C4-2B (cell line): ENCODE data around the gene GTF2IRD1.

ENCODE experiments used
- H3K27ac ChIP-seq: fragments of 450-650 bp; 2 replicates; pipeline ENCODE4 v1.5.1; 2017
- ZFX ChIP-seq: fragments of 450-650 bp; IDR thresholded peaks from 2 replicates; pipeline ENCODE4 v1.6.1; 2017
- TF ChIP-seq, protein P1 (sequence below): fragments of 450-650 bp; conservative IDR thresholded peaks from 2 replicates; pipeline ENCODE4 v1.5.1; 2017; ENCODE audit warnings: mild to moderate bottlenecking

Gene GTF2IRD1

DNA sequence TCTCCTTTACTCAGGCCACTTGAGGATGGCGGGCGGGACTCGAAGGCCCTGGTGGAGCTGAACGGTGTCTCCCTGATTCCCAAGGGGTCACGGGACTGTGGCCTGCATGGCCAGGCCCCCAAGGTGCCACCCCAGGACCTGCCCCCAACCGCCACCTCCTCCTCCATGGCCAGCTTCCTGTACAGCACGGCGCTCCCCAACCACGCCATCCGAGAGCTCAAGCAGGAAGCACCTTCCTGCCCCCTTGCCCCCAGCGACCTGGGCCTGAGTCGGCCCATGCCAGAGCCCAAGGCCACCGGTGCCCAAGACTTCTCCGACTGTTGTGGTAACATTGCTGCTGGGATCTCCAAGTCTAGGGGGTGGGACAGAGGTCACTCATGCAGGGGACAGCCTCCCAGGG lies 65.7 kb downstream of the GTF2IRD1 start:
- no peak overlapping the region for H3K27ac ChIP-seq
- TF ChIP-seq, protein P1, sequence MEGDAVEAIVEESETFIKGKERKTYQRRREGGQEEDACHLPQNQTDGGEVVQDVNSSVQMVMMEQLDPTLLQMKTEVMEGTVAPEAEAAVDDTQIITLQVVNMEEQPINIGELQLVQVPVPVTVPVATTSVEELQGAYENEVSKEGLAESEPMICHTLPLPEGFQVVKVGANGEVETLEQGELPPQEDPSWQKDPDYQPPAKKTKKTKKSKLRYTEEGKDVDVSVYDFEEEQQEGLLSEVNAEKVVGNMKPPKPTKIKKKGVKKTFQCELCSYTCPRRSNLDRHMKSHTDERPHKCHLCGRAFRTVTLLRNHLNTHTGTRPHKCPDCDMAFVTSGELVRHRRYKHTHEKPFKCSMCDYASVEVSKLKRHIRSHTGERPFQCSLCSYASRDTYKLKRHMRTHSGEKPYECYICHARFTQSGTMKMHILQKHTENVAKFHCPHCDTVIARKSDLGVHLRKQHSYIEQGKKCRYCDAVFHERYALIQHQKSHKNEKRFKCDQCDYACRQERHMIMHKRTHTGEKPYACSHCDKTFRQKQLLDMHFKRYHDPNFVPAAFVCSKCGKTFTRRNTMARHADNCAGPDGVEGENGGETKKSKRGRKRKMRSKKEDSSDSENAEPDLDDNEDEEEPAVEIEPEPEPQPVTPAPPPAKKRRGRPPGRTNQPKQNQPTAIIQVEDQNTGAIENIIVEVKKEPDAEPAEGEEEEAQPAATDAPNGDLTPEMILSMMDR = no peak
- TF ChIP-seq ZFX = no peak

DNA sequence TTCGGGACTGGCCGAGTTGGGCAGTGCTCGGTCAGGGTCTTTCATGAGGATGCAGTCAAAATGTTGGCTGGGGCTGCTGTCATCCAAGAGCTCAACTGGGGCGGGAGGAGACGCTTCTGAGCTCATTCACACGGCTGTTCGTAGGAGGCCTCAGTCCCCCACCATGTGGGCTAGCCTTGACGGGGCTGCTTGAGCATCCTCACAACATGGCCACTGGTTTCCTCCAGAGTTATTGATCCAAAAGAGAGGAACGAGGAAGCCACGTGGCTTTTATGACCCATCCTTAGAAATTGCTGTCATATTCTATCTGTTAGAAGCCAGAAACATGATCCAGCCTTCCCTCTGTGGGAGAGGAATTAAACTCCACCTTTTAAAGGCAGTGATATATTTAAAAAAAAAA lies 68.1 kb downstream of the GTF2IRD1 start:
- H3K27ac ChIP-seq = no peak overlapping the region
- TF ChIP-seq, protein P1 = no peak
- TF ChIP-seq ZFX = no peak

DNA sequence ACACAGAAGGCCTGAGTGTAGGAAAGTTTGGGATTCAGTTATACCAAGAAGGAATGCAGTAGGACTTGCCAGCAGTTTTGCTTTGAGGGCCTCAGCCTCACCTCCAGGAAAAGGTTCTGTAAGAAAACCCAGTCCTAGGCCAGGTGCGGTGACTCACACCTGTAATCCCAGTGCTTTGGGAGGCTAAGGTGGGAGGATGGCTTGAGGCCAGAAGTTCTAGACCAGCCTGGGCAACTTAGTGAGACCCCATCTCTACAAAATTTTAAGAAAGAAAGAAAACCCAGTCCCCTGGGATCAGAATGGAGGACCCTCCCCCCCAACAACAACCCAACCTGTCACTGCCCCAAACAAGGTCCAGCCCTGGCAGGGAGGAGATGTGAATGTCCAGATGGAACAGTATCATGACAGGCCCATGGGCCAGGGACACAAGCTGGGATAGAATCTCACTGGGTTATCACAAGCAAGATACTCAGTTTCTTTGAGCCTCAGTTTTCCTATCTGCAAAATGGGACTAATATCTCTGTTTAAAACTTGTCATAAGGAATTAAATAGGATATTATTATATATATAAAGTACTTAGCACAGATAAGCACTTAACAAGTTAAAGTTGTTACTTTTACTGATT lies 68.7 kb downstream of the GTF2IRD1 start:
- TF ChIP-seq, protein P1 = no peak
- no peak for TF ChIP-seq ZFX
- no peak overlapping the region for H3K27ac ChIP-seq

DNA sequence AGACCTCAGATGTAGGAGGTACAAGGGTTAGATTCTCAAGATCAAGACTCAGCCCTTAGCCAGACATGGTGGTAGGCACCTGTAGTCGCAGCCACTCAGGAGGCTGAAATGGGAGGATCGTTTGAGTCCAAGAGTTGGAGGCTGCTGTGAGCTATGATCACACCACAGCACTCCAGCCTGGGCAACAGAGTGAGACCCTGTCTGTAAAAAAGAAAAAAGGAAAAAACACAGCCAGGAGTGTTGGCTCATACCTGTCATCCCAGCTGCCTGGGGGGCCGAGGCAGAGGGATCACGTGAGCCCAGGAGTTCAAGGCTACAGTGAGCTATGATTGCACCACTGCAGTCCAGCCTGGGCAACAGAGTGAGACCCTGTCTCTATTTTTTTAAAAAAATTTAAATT lies 69.3 kb downstream of the GTF2IRD1 start:
- no peak overlapping the region for H3K27ac ChIP-seq
- TF ChIP-seq ZFX = no peak
- TF ChIP-seq, protein P1 = no peak

DNA sequence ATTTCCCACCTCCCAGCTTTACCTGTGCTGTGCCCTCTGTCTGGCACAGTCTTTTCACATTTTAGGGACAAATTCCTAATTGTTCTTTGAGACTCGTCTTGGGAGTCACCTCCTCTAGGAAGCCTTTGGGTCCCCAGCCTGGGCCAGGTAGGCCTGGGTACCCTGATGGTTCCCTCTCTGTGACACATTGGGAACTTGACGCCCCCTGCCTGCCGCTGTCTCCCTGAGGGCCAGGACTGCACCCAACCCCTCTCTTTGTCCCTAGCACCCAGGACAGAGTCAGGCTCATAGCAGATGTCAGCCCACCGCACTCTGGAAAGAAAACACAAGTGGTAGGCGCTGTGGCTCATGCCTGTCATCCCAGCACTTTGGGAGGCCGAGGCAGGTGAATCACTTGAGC lies 71.4 kb downstream of the GTF2IRD1 start:
- no peak overlapping the region for H3K27ac ChIP-seq
- TF ChIP-seq ZFX = no peak
- TF ChIP-seq, protein P1 = no peak

DNA sequence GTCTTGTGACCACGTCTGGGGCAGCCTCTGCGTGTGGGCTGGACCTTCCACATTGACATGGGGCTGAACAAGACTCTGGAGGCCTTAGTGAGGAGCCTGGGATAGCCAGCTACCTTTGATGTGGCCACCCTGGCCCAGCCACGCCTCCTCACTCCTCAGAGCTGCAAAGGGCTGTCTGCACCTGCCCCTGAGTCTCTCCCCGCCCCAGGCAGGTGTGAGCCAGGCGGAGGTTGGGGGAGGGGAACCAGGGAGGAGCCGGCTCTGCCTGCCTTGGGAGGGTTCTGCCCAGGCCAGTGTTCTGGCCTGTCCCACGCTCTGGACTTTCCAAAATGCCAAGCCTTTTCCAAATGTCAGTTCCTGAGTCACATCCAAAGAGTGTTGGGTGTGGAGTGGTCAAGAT lies 72.2 kb downstream of the GTF2IRD1 start:
- TF ChIP-seq, protein P1 = no peak
- TF ChIP-seq ZFX = no peak
- H3K27ac ChIP-seq = no peak overlapping the region

DNA sequence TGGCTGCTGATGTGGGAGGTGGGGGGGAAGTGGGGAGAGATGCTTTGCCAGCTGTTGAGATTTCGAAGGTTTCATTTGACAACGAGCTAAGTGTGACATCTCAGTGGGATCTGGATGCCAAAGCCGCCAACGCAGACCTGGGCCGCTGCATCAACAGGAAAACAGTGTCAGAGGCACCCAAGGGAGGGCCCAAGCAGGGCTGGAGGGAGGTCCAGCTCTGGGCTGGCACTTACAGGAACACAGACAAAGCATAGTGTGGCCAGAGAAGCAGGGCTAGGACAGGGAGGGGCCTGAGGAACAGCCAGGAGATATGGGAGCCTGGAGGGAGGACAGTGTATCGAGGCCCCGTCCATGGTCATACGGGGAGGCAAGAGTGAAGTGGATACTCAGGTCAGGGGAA lies 73.1 kb downstream of the GTF2IRD1 start:
- TF ChIP-seq, protein P1 = no peak
- TF ChIP-seq ZFX = no peak
- no peak overlapping the region for H3K27ac ChIP-seq
